Ovary (tissue), 9 donors: ENCODE results near the gene PARD3B. TPM values are rescaled to one million over a fixed set of nuclear protein-coding genes. Genes with fewer than 3 reads are reported as not detected.
A peak's percentile ranks its signal among the peaks of the same experiment; 100 is the strongest.

ENCODE experiments used
- DNase-seq, 5 donors: peaks; one replicate each; pipeline ENCODE4 v3.0.0-alpha.2; 2019 to 2020
- H3K27ac ChIP-seq, 2 donors: fragments of 200-600 bp; one replicate each; pipeline versions ENCODE4 v1.5.1 to v1.8.0; 2019 to 2022
- H3K27me3 ChIP-seq: fragments of 200-600 bp; one replicate; pipeline ENCODE4 v1.8.0; 2022
- H3K36me3 ChIP-seq: fragments of 200-600 bp; sonication (generic); one replicate; pipeline ENCODE4 v1.5.1; 2019
- H3K4me1 ChIP-seq: one replicate; pipeline ENCODE4 v1.8.1; 2013; ENCODE audit warnings: mild to moderate bottlenecking, moderate library complexity; ENCODE audit not compliant: insufficient read depth
- H3K4me3 ChIP-seq: fragments of 200-600 bp; sonication (generic); one replicate; pipeline ENCODE4 v1.5.1; 2017
- H3K9me3 ChIP-seq, 2 donors: fragments of 200-600 bp in 1 of 2; sonication (generic) in 1 of 2; one replicate each; pipeline versions ENCODE4 v1.5.1 to v1.8.1; 2013 to 2019; ENCODE audit warnings: mild to moderate bottlenecking in 1 of 2, moderate library complexity in 1 of 2
- CTCF ChIP-seq, 3 donors: fragments of 450-650 bp in 2 of 3; fragments of 200-600 bp in 1 of 3; IDR thresholded peaks; one replicate each; pipeline versions ENCODE4 v1.5.1 to v1.8.0; 2016 to 2022; ENCODE audit warnings: antibody characterized with exemption in 3 of 3, mild to moderate bottlenecking in 1 of 3
- EP300 ChIP-seq: sonication (generic); formaldehyde crosslinking; IDR thresholded peaks from one replicate; pipeline ENCODE4 v1.6.1; 2017; ENCODE audit warnings: antibody characterized with exemption
- POLR2A ChIP-seq: fragments of 450-650 bp; IDR thresholded peaks from one replicate; pipeline ENCODE4 v1.6.1; 2017; ENCODE audit warnings: antibody characterized with exemption, mild to moderate bottlenecking, moderate library complexity
- WGBS, 3 donors: extraction: QIAGEN DNeasy Blood & Tissue Kit in 1 of 3; methylation state at CpG; one replicate each; pipeline versions ENCODE4 v1.1.5 to v1.1.7; 2013 to 2017; 5-methylcytosine and 5-hydroxymethylcytosine counted together
- intact Hi-C, 4 donors: fragments of 100-400 bp; cut with DNase I; formaldehyde crosslinking; loops; one replicate each; pipeline versions ENCODE4 v1.11.0 to v1.15.1; 2022 to 2023
- polyA plus RNA-seq, 2 donors: library from polyadenylated mRNA; stranded (reverse); fragments of 200-250 nt in 1 of 2; fragments of 350-450 nt in 1 of 2; fragmentation: Illumina TruSeq in 1 of 2; extraction: RNeasy Lipid Tissue Mini Kit (QIAGEN cat#74804) in 1 of 2; gene quantifications; one replicate each; pipeline ENCODE4 v1.2.3, GENCODE V29; 2013 to 2014
- total RNA-seq, 7 donors: library from RNA; depleted of rRNA in 2 of 7; stranded (reverse); fragments of >200 nt in 2 of 7; fragmentation: NEBNext Ultra II Directional in 3 of 7; extraction: Animal tissue kit (Norgen Biotek cat#: 25700) in 3 of 7; gene quantifications; one replicate each; pipeline versions ENCODE4 v1.1.0 to v1.2.4, GENCODE V29; 2016 to 2023
- donor health status: DM: no; HTN: no; CAD: no; lungs with moderate emphysema.
- donor health status: DM: no; HTN: no; CAD: no.
- donor health status: Bipolar disorder and iron deficiency.
- donor health status: DM: yes; HTN: yes; CAD: no.
- donor health status: DM: no; HTN: no; CAD: no.
- donor health status: DM: yes; HTN: yes; CAD: no.

The PARD3B gene
- total and polyA plus RNA-seq, 9 donors = 8.2 to 46.6 (median 28.7) TPM

- H3K4me1 ChIP-seq = peaks cover 3% of the 10 kb centered on the region
Observed at GRCh38 chr2:205020673-205021072, 475.4 kb downstream of the PARD3B start.

GRCh38 chr2:205022841-205023240, 477.6 kb downstream of the PARD3B start:
- Histone ChIP-seq H3K4me1 (peaks cover 4% of the 10 kb centered on the region), H3K27me3 (no peaks in the 10 kb centered on the region), H3K36me3 (no peaks in the 10 kb centered on the region), H3K27ac (no peak overlapping the region), H3K4me3 (no peak overlapping the region), H3K9me3 (no peaks in the 10 kb centered on the region)
- TF ChIP-seq CTCF (IDR thresholded peaks at IDR 0.05) (no peak), POLR2A (no peak), EP300 (no peak)
- WGBS, 3 donors = 88 to 97% (median 96%) methylated on average over 5 of the region's 5 CpGs
- DNase-seq = no peak
- intact Hi-C loops = no loop called here

More at GRCh38 chr2:205020673-205021072, 475.4 kb downstream of the PARD3B start:
- 93 to 96% (median 93%) methylated on average over 3 of the region's 3 CpGs for WGBS, 3 donors
- no peak for DNase-seq
- no peaks in the 10 kb centered on the region for H3K36me3 ChIP-seq
- TF ChIP-seq CTCF (IDR thresholded peaks at IDR 0.05) (no peak), POLR2A (no peak), EP300 (no peak)
- H3K4me3 ChIP-seq = no peak overlapping the region
- H3K9me3 ChIP-seq = no peaks in the 10 kb centered on the region
- intact Hi-C loops = no loop called here
- no peak overlapping the region for H3K27ac ChIP-seq
- no peaks in the 10 kb centered on the region for H3K27me3 ChIP-seq

- 21 to 31% (median 22%) methylated on average over 10 of the region's 10 CpGs for WGBS, 3 donors
- no peaks in the 10 kb centered on the region for H3K9me3 ChIP-seq
- intact Hi-C loops = no loop called here
- peak in 3 of 5 donors; percentile 23 to 49 (median 33) for DNase-seq
- no peak for TF ChIP-seq CTCF (IDR thresholded peaks at IDR 0.05)
- TF ChIP-seq POLR2A = no peak
- no peak for TF ChIP-seq EP300
- H3K4me1 ChIP-seq = peaks cover 4% of the 10 kb centered on the region
- H3K4me3 ChIP-seq = no peak overlapping the region
- no peak overlapping the region for H3K27ac ChIP-seq
- H3K36me3 ChIP-seq = no peaks in the 10 kb centered on the region
- no peaks in the 10 kb centered on the region for H3K27me3 ChIP-seq
Observed at GRCh38 chr2:205024822-205025518, 479.7 kb downstream of the PARD3B start.

GRCh38 chr2:205025580-205026240, 480.4 kb downstream of the PARD3B start:
- intact Hi-C loops = no loop called here
- no peak for DNase-seq
- Histone ChIP-seq H3K27me3 (no peaks in the 10 kb centered on the region), H3K4me1 (peaks cover 4% of the 10 kb centered on the region), H3K4me3 (no peak overlapping the region), H3K9me3 (no peaks in the 10 kb centered on the region), H3K27ac (no peak overlapping the region), H3K36me3 (no peaks in the 10 kb centered on the region)
- WGBS, 3 donors = 64 to 74% (median 74%) methylated on average over 11 of the region's 11 CpGs
- no peak for TF ChIP-seq EP300
- no peak for TF ChIP-seq POLR2A

GRCh38 chr2:205030695-205031094, 485.4 kb downstream of the PARD3B start:
- 72 to 79% (median 77%) methylated on average over 1 of the region's 1 CpG for WGBS, 3 donors
- Histone ChIP-seq H3K27me3 (no peaks in the 10 kb centered on the region), H3K9me3 (no peaks in the 10 kb centered on the region), H3K4me1 (peaks cover under 1% of the 10 kb centered on the region), H3K27ac (no peak overlapping the region), H3K36me3 (no peaks in the 10 kb centered on the region), H3K4me3 (no peak overlapping the region)
- intact Hi-C loops = no loop called here
- no peak for DNase-seq
- TF ChIP-seq CTCF (IDR thresholded peaks at IDR 0.05) (no peak), POLR2A (no peak), EP300 (no peak)
